Measurements from ENCODE around the gene DYNLT4. TPM values are rescaled to one million over a fixed set of nuclear protein-coding genes. Genes with fewer than 3 reads are reported as not detected.
"Not testable (repeated sequence)": the region's sequence is repeated elsewhere in the genome, so short reads cannot be mapped to it uniquely, and the experiment has no call there.

Gene DYNLT4
- total RNA-seq, 1 experiment from 2014 or later: 1.4 TPM

DNA sequence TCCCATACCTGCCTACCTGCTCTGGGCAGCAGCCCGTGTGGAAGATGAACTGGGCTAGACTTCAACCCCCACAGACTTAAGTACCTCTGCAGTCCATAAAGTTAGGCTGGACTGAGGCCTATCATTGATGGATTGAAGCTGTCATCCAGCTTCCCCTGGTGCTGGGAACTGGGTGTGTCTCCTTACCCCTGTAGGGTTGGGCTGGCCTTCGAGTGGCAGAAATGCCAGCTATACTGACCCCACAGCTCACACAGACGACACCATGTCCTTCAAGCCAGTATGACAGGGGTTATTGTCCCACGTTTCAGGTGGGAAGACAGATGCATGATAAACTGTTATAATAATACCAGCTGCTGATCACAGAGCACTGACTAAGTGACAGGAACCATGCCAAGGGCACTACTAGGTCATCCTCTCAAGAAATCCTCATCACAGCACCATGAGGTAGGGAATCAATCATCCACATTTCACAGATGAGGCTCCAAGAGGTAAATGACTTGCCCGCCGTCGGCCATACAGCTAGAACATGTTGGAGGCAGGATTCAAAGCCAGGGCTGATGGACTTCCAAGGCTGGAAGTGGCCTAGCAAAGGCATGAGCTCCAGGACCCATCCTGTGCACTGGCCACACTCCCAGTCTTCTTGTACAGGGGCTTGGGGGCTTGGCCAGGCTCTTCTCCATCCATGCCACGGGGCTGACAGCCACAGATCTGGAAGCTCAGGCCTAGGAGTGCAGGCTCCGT lies 18.9 kb downstream of the DYNLT4 start, which contains the start of gene BEST4:
TSS of gene BEST4 (minus strand) at position 51 of the 741 bp plus-strand sequence. CDS start 465 bp downstream, outside the sequence.
- no peak for DNase-seq (ENCODE audit: low read depth)

DNA sequence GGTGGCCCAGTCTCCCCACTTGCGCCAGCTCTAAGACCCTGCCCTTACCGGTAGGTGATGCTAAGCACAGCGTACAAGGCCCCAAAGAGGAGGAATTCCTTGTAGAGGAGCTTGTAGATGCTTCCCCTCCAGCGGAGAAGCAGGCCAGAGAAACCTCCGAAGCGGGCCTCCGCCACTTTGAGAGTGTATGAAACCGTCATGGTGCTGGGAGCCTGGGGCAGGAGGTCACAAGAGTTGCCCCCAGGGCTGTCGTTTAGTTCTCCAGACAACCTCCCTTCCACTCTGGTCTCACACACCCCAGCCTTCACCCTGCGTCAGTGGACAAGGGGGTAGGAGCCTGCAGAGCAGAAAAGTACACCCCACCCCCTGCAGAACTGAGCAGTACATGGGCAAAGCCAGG lies 19.6 kb downstream of the DYNLT4 start:
- DNase-seq (ENCODE audit: low read depth): no peak

- DNase-seq (ENCODE audit: low read depth): no peak
Observed at GRCh38 chr1:44786841-44787426, 20.2 kb downstream of the DYNLT4 start.

DNA sequence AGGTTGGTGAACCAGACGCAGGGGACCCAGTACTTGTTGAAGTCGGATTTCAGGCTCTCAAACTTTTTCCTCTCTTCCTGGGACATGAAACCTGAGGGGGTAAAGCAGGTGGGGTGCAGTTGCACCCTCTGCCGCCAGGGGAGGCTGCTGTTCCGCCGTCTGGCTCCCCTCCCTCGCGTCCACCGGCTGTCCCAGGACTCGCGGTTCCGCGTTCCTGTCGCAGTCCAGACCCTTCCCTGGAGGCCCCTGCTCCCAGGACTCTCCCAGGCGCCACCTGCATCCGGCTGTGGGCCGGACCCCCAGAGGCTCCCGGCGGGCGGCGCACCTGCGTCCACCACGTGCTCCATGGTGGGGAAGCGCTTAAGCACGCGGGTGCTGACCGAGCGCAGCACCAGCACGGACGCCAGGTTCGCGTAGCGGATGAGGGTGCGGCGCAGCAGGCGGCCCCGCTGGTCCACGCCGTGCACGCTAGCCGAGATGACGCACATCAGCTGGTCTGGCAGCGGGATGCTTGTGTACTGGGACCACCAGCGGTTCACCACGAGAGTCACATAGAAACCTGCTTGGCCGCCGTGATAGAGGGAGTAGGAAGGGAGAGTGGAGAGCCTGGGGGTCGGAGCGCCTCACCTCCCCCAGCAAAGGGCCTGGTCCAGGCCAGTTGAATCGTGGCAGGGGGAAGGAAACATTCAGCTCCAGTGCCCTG lies 20.9 kb downstream of the DYNLT4 start:
- no peak for DNase-seq (ENCODE audit: low read depth)

- DNase-seq (ENCODE audit: low read depth): no peak
Observed at GRCh38 chr1:44785501-44786137, 21.5 kb downstream of the DYNLT4 start.

- DNase-seq (ENCODE audit: low read depth): no peak
Observed at GRCh38 chr1:44785029-44785380, 22.1 kb downstream of the DYNLT4 start.

- peak; percentile 44 for DNase-seq (ENCODE audit: low read depth)
Observed at GRCh38 chr1:44784094-44785028, 22.8 kb downstream of the DYNLT4 start.

DNA sequence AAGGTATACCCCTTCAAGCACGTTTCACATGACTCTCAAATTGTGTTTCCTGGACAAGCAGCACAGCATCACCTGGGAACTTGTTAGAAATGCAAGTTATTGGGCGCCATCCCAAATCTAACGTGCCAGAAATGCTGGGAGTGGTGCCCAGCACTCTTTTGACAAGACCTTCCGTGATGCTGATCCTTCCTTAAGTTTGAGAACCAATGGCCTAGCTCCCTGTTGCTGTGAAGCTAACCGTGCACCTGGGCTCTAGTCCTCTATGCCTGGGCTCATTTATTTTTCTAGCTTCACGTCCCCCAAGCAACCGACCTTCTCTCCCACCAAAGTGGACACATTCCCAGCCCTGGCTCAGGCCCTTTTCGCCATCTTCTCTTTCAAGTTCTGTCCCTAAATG lies 23.5 kb downstream of the DYNLT4 start:
- no peak for DNase-seq (ENCODE audit: low read depth)

DNA sequence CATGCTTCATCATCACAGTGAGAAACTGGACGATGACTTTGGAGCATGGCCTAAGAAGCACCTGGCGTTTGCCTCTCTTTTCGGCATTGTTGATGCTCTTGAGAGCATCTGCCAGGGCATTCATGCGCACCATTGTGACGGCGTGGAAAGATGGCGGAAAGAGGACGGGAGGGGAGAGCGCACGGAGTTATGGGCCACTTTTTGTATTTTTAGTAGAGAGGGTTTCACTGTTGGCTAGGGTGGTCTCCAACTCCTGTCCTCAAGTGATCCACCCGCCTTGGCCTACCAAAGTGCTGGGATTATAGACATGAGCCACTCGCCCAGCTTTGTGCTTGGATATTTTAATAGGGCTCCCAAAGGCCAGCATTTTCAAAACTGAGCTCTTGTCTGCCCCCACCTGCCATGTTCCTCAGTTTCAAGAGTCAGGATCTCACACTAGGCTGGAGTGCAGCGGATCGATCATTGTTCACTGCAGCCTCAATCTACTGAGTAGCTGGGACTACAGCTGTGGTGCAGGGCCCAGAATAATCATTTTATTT lies 26.5 kb downstream of the DYNLT4 start:
- DNase-seq (ENCODE audit: low read depth): no peak

DNA sequence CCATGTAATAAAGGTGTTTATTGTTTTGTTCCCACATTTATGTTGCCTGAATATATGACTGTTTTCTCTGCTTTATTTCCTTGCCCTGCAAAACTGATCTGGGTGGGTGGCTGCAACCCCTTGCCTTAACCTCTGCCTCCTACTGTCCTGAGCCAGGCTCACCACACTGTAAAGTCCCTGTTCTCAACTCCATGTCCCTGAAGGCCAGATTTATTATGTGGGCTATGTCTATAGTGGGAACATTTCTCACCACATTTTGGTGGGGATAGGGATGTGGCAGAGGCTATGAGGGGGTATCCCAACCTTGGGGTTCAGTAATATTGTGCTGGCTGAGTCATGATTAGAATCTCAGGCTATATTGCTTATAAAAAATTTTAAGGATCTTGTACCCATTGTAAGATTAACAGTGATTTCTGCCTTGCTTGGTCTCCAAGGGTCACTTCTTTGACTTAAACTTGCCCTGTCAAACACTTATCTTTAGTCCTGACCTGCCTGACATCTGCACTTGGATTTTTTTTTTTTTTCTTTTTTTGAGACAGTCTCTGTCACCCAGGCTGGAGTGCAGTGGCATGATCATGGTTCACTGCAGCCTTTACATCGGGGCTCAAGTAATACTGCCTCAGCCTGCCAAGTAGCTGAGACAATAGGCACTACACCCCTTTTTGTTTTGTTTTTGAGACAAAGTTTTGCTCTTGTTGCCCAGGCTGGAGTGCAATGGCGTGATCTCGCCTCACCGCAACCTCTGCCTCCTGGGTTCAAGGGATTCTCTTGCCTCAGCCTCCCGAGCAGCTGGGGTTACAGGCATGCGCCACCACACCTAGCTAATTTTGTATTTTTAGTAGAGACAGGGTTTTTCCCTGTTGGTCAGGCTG lies 28.2 kb downstream of the DYNLT4 start:
- no peak for DNase-seq (ENCODE audit: low read depth)

- no peak for DNase-seq (ENCODE audit: low read depth)
Observed at GRCh38 chr1:44777969-44778635, 29.0 kb downstream of the DYNLT4 start.

- DNase-seq (ENCODE audit: low read depth): no peak
Observed at GRCh38 chr1:44777547-44777946, 29.6 kb downstream of the DYNLT4 start.

DNA sequence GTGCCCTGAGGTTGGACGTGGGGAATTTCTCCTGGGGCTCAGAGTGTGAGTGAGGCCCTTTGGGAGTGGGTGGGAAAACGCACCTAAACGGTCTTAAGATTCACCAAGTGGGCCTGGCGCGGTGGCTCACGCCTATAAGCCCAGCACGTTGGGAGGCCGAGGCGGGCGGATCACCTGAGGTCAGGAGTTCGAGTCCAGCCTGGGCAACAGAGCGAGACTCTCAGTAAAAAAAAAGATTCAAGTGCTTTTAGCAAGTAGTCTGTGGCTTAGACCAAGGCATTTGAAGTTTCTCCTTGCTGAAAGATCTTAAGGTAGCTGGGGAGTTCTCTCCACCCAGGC lies 30.5 kb downstream of the DYNLT4 start:
- no peak for DNase-seq (ENCODE audit: low read depth)

DNA sequence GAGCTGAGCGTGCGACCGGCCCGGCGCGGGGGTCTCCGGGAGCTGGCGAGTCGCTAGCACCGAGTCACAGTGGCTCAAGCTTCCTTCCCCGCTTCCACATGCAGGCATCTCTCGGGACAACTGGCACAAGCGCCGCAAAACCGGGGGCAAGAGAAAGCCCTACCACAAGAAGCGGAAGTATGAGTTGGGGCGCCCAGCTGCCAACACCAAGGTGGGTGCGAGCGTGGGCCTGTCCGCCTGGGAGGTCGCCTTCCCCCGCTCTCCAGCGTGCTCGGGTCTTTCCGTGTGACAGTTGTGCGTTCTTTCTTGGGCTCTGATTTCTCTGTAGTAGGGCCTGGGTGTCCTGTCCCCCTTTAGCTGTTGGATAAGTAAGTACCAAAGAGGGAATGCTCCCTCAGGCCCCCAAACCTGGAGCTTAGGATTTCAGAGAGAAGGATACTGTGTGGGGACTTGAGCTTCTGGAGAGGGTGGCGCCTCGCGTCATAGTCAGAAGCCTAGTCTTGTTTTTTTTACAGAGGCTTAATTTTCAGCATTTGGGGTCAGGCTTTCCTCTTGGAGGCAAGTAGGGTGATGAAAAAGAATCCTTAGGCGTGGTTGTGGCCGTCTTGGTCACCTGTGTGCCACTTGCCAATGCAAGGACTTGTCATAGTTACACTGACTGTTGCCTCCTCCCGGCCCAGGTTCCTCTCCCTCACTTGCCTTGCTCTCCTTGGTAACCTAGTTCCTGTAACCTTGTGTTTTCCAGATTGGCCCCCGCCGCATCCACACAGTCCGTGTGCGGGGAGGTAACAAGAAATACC lies 31.0 kb downstream of the DYNLT4 start:
- DNase-seq (ENCODE audit: low read depth): peak; percentile 26

- peak; percentile 93 for DNase-seq (ENCODE audit: low read depth)
Observed at GRCh38 chr1:44775078-44775929, 31.8 kb downstream of the DYNLT4 start, which contains the start of gene RPS8. RPS8 (plus strand) TSS chr1:44775540; CDS start chr1:44775597, 57 bp downstream.

- DNase-seq (ENCODE audit: low read depth): not testable (repeated sequence)
Observed at GRCh38 chr1:44766421-44766820, 40.7 kb downstream of the DYNLT4 start.

DNA sequence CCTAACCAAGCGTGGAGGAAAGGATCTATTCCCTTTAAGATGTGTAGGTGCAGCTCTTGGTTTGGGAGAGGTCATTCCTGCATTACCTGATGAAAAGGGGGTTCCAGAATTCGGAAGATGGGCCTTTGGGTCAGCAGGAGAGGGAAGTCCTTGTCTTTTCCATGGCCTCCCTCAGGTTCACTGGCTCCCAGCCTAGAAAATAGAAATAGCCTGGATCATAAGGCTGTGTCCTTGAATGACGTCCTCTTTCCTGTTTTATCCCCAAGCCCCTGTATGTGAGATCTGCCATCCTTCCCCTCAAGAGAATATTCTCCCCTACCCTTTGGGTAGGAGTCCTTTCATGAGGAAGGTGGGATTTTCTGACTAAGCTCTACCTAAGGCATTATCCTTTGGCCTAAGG lies 46.3 kb downstream of the DYNLT4 start:
- DNase-seq (ENCODE audit: low read depth): no peak

GRCh38 chr1:44759077-44759476 lies 48.1 kb downstream of the DYNLT4 start:
- no peak for DNase-seq (ENCODE audit: low read depth)
